DND-41 (cell line): ENCODE measurements around the gene AKIRIN2.

ENCODE experiments used
- CTCF ChIP-seq: IDR thresholded peaks from 2 replicates; pipeline ENCODE4 v1.5.1; 2012; ENCODE audit warnings: borderline replicate concordance, low read length, moderate library complexity, mild to moderate bottlenecking; ENCODE audit not compliant: poor library complexity, severe bottlenecking; ENCODE audit errors: extremely low read depth
- EZH2 ChIP-seq: IDR thresholded peaks from 3 replicates; pipeline ENCODE4 v1.6.1; 2012; ENCODE audit warnings: borderline replicate concordance, low read depth, mild to moderate bottlenecking, moderate library complexity, low read length, inconsistent platforms; ENCODE audit not compliant: severe bottlenecking

GRCh38 chr6:87669051-87669450 is 33.0 kb downstream of the AKIRIN2 start:
- TF ChIP-seq CTCF (no peak), EZH2 (no peak)
